ENCODE measurements around the gene PMS1.

DNA sequence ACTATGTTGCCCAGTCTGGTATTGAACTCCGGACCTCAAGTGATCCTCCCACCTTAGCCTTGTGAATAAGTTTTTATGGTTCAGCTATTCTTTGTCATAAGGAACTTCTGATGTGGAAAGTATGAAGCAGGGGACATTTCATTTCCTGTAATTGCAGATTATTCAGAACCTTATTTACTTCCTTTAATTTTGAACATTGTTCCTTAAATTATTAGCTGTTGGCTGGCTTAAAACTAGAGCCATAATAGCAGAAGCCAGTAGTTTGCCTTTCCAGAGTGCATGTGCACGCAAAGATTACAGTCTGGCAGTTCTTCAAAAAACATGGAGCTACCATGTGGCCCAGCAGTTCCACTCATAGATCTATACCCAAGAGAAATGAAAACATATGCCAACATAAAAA, 53.1 kb downstream of the PMS1 start:
- TF ChIP-seq, protein P1, sequence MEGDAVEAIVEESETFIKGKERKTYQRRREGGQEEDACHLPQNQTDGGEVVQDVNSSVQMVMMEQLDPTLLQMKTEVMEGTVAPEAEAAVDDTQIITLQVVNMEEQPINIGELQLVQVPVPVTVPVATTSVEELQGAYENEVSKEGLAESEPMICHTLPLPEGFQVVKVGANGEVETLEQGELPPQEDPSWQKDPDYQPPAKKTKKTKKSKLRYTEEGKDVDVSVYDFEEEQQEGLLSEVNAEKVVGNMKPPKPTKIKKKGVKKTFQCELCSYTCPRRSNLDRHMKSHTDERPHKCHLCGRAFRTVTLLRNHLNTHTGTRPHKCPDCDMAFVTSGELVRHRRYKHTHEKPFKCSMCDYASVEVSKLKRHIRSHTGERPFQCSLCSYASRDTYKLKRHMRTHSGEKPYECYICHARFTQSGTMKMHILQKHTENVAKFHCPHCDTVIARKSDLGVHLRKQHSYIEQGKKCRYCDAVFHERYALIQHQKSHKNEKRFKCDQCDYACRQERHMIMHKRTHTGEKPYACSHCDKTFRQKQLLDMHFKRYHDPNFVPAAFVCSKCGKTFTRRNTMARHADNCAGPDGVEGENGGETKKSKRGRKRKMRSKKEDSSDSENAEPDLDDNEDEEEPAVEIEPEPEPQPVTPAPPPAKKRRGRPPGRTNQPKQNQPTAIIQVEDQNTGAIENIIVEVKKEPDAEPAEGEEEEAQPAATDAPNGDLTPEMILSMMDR (IDR thresholded peaks at IDR 0.05) = no peak
- no peak for TF ChIP-seq POLR2A (IDR thresholded peaks at IDR 0.05)

Measured in suprapubic skin (tissue), 3 donors.